Stimulated activated naive B cell treated with anti-CD40 and anti-IgM and Interleukin-4, amounts not matched to agents 10 μg/mL and 1 μg/mL and 100 μg/mL, for 72 hours (primary cell): ENCODE data around the gene POLR3G.
A peak's percentile ranks its signal among the peaks of the same experiment; 100 is the strongest.

Source experiments
- ATAC-seq, 2 donors: fragments of 150-1000 bp; cut with Tn5 transposase; replicated peaks; 2 replicates each; pipeline ENCODE4 v1.10.0; 2021; ENCODE audit warnings: moderate library complexity in 1 of 2
- DNase-seq: peaks from one replicate; pipeline ENCODE4 v3.0.0; 2021
- H3K27ac Mint-ChIP-seq: one replicate; pipeline ENCODE4 v1.8.0; 2022; ENCODE audit warnings: mild to moderate bottlenecking, mixed read lengths
- H3K27me3 Mint-ChIP-seq, 2 donors: one replicate each; pipeline ENCODE4 v1.8.0; 2022; ENCODE audit warnings: mixed read lengths in 2 of 2
- H3K36me3 Mint-ChIP-seq, 2 donors: one replicate each; pipeline ENCODE4 v1.8.0; 2022; ENCODE audit warnings: mixed read lengths in 2 of 2, mild to moderate bottlenecking in 1 of 2
- H3K4me1 Mint-ChIP-seq, 2 donors: one replicate each; pipeline ENCODE4 v1.8.0; 2022; ENCODE audit warnings: mixed read lengths in 2 of 2, mild to moderate bottlenecking in 1 of 2
- H3K4me3 Mint-ChIP-seq, 2 donors: one replicate each; pipeline ENCODE4 v1.8.0; 2022; ENCODE audit warnings: mild to moderate bottlenecking in 2 of 2, mixed read lengths in 2 of 2, moderate library complexity in 1 of 2
- H3K9me3 Mint-ChIP-seq, 2 donors: one replicate each; pipeline ENCODE4 v1.8.0; 2022; ENCODE audit warnings: mixed read lengths in 2 of 2, mild to moderate bottlenecking in 1 of 2

The POLR3G gene

GRCh38 chr5:90474235-90475107 is at the start of gene POLR3G, which contains the start of gene MBLAC2:
Gene POLR3G, plus strand, starts transcription at chr5:90474864. Its CDS starts 10,704 bp downstream, at chr5:90485568.
Gene MBLAC2, minus strand, starts transcription at chr5:90474771. Its CDS starts 479 bp downstream, at chr5:90474292.
- Mint-ChIP-seq H3K9me3 (no peaks in the 10 kb centered on the region), H3K27ac (peak within 1 kb of the TSS; percentile 93), H3K27me3 (no peaks in the 10 kb centered on the region), H3K4me3 (peak within 1 kb of the TSS; percentile 95 to 99), H3K4me1 (peaks cover 16 to 33% of the 10 kb centered on the region in 2 donors), H3K36me3 (peaks cover 8 to 25% of the 10 kb centered on the region in 2 donors)
- DNase-seq (peak; percentile 87), ATAC-seq (peak; percentile 88 to 90)

DNA sequence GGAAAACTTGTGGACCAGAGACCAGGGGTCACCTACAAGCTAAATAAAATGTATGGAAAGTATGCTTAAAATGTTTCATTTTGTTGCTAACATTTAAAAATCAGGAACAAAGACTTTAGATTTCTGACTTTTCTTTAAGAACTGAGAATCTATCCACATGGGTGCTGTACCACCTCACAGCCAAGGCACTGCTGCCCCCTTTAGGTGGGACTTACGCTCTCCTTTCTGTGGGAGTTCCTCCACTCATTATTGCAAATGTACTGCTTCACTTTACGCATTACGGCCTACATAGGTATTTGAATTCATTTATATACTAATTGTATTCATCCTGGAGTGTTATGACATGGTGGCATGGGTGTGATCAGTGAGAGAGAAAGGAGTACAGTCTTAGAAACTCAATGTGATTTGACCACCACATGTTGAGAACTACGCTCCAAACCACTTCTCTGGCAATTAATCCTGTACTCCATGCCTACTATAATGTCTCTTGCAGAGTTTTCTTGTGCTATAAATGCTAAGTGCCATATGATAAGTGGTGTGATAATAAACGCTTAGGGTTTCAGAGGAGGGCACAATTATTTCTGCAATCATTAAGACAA is 40.4 kb upstream of the POLR3G start:
- ATAC-seq: peak; percentile 70 to 80
- Mint-ChIP-seq H3K27me3 (peaks cover 0 to 6% of the 10 kb centered on the region in 2 donors), H3K36me3 (no peaks in the 10 kb centered on the region), H3K27ac (no peak overlapping the region), H3K4me3 (no peak overlapping the region), H3K9me3 (no peaks in the 10 kb centered on the region), H3K4me1 (no peaks in the 10 kb centered on the region)
- DNase-seq: peak; percentile 22

- no peak overlapping the region for H3K27ac Mint-ChIP-seq
- H3K27me3 Mint-ChIP-seq: no peaks in the 10 kb centered on the region
- DNase-seq (no peak), ATAC-seq (no peak)
- H3K9me3 Mint-ChIP-seq: no peaks in the 10 kb centered on the region
- H3K36me3 Mint-ChIP-seq: no peaks in the 10 kb centered on the region
- peaks cover 0 to 5% of the 10 kb centered on the region in 2 donors for H3K4me1 Mint-ChIP-seq
- H3K4me3 Mint-ChIP-seq: no peak overlapping the region
Observed at GRCh38 chr5:90437663-90438062, 37.0 kb upstream of the POLR3G start.

GRCh38 chr5:90438100-90438499 is 36.6 kb upstream of the POLR3G start:
- H3K27me3 Mint-ChIP-seq: no peaks in the 10 kb centered on the region
- no peaks in the 10 kb centered on the region for H3K36me3 Mint-ChIP-seq
- H3K27ac Mint-ChIP-seq: no peak overlapping the region
- H3K9me3 Mint-ChIP-seq: no peaks in the 10 kb centered on the region
- no peak for DNase-seq
- no peak for ATAC-seq
- no peak overlapping the region for H3K4me3 Mint-ChIP-seq
- H3K4me1 Mint-ChIP-seq: peaks cover 0 to 5% of the 10 kb centered on the region in 2 donors

DNA sequence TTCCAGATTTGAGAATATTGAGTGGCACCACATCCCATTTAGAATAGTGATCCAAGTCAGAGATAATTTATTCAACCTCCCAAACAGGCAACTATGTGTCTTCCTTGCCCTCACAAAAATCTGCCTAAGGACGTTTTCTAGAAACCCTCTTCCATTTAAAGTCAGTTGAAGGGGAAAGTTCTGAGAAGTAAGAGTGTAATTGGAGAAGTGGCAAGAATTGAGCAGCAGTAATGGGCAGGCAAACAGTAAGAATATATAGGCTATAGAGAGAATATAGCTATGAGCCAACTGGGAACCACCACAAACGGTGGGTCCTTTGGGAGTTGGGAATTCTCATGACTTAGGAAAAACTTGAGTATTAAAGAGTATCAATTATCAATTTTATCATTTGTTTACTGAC is 34.0 kb upstream of the POLR3G start:
- Mint-ChIP-seq H3K27me3 (no peaks in the 10 kb centered on the region), H3K36me3 (no peaks in the 10 kb centered on the region), H3K27ac (no peak overlapping the region), H3K4me3 (no peak overlapping the region), H3K4me1 (peaks cover 0 to 5% of the 10 kb centered on the region in 2 donors), H3K9me3 (no peaks in the 10 kb centered on the region)
- ATAC-seq (no peak), DNase-seq (no peak)

- no peaks in the 10 kb centered on the region for H3K4me1 Mint-ChIP-seq
- no peaks in the 10 kb centered on the region for H3K36me3 Mint-ChIP-seq
- no peak overlapping the region for H3K27ac Mint-ChIP-seq
- H3K27me3 Mint-ChIP-seq: no peaks in the 10 kb centered on the region
- no peaks in the 10 kb centered on the region for H3K9me3 Mint-ChIP-seq
- ATAC-seq (no peak), DNase-seq (no peak)
- H3K4me3 Mint-ChIP-seq: no peak overlapping the region
Observed at GRCh38 chr5:90446961-90447360, 27.7 kb upstream of the POLR3G start.

GRCh38 chr5:90461288-90461687 is 13.4 kb upstream of the POLR3G start:
- H3K27me3 Mint-ChIP-seq: no peaks in the 10 kb centered on the region
- H3K4me1 Mint-ChIP-seq: peaks cover 0 to 5% of the 10 kb centered on the region in 2 donors
- H3K9me3 Mint-ChIP-seq: no peaks in the 10 kb centered on the region
- ATAC-seq (no peak), DNase-seq (no peak)
- no peak overlapping the region for H3K4me3 Mint-ChIP-seq
- H3K27ac Mint-ChIP-seq: no peak overlapping the region
- peaks cover 9 to 12% of the 10 kb centered on the region in 2 donors for H3K36me3 Mint-ChIP-seq

GRCh38 chr5:90472783-90473395 is 1.8 kb upstream of the POLR3G start:
- DNase-seq: no peak
- Mint-ChIP-seq H3K36me3 (peaks cover 23 to 41% of the 10 kb centered on the region in 2 donors), H3K9me3 (peaks cover 4 to 9% of the 10 kb centered on the region in 2 donors), H3K4me3 (peak overlapping the region; percentile 95 to 99), H3K4me1 (peaks cover 16 to 33% of the 10 kb centered on the region in 2 donors), H3K27me3 (no peaks in the 10 kb centered on the region), H3K27ac (peak overlapping the region; percentile 93)
- ATAC-seq: no peak

DNA sequence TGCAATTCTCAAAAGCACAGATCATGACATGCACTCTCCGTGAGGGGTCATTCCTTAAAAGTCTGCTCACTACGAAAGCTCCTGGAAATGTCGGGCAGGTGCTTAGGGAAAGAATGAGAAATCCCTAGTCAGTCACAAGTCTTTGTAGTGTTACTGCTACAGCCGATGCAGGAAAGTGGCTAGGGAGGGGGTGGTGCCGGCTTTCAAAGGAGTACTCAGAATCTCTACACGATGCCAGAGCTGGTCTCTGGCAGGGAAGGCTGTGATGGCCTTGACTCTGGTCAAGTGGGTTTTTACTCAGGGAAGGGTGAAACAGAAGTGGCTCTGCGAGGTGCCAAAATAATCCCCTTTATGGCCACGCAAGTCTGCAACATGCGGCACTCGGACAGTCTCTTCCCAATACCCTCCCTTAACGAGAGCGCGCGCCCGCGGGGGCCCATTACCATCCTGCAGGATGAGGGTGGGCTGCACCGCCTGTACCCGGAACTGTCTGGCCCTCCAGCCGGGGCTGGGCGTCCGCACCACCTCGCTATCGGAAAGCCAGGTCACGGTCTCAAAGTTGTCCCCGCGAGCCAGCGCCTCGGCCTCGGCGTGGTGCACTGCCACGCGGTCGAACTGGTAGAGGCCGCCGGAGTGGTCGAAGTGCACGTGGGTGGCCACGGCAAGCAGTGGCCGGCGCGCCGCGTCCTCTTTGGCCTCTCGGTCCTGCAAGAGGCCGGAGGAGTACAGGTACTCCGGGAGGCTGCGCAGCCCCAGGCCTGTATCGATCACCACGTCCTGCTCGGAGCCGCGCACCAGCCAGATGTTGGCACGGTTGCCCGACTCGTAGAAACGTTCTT is 1.0 kb upstream of the POLR3G start:
- Mint-ChIP-seq H3K36me3 (peaks cover 15 to 34% of the 10 kb centered on the region in 2 donors), H3K27me3 (no peaks in the 10 kb centered on the region), H3K27ac (peak overlapping the region; percentile 93), H3K9me3 (peaks cover 2 to 4% of the 10 kb centered on the region in 2 donors), H3K4me1 (peaks cover 16 to 33% of the 10 kb centered on the region in 2 donors), H3K4me3 (peak overlapping the region; percentile 95 to 99)
- DNase-seq (peak; percentile 5), ATAC-seq (peak; percentile 10 to 12)

DNA sequence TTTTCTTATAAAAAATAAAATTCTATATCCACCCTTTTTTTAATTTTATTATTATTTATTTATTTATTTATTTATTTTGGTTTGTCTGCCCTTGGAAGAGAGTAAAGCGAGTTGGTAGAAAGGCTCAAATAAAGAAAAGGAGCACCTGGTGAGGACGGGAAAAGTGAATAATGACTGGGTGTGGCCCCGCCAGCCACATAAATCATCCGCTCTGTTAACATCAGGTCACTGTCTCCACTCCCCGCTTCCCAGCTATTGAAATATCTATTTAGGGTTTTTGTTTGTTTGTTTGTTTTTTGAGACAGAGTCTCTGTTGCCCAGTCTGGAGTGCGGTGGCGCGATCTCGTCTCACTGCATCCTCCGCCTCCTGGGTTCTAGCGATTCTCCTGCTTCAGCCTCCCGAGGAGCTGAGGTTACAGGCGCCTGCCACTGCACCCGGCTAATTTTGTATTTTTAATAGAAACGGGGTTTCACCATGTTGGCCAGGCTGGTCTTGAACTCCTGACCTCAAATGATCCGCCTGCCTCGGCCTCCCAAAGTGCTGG is 844 bp downstream of the POLR3G start:
- Mint-ChIP-seq H3K9me3 (no peaks in the 10 kb centered on the region), H3K4me1 (peaks cover 15 to 33% of the 10 kb centered on the region in 2 donors), H3K27ac (no peak overlapping the region), H3K27me3 (no peaks in the 10 kb centered on the region), H3K36me3 (peaks cover 6 to 24% of the 10 kb centered on the region in 2 donors), H3K4me3 (peak overlapping the region; percentile 62 to 99)
- ATAC-seq: no peak
- no peak for DNase-seq

- Mint-ChIP-seq H3K27ac (no peak overlapping the region), H3K4me3 (no peak overlapping the region), H3K9me3 (no peaks in the 10 kb centered on the region), H3K4me1 (peaks cover 11 to 26% of the 10 kb centered on the region in 2 donors), H3K27me3 (no peaks in the 10 kb centered on the region), H3K36me3 (peaks cover 0 to 17% of the 10 kb centered on the region in 2 donors)
- ATAC-seq: no peak
- no peak for DNase-seq
Observed at GRCh38 chr5:90476391-90476790, 1.7 kb downstream of the POLR3G start.

GRCh38 chr5:90477073-90477472 is 2.4 kb downstream of the POLR3G start:
- peaks cover 11 to 26% of the 10 kb centered on the region in 2 donors for H3K4me1 Mint-ChIP-seq
- H3K9me3 Mint-ChIP-seq: no peaks in the 10 kb centered on the region
- peaks cover 0 to 17% of the 10 kb centered on the region in 2 donors for H3K36me3 Mint-ChIP-seq
- H3K4me3 Mint-ChIP-seq: no peak overlapping the region
- DNase-seq (no peak), ATAC-seq (no peak)
- no peaks in the 10 kb centered on the region for H3K27me3 Mint-ChIP-seq
- H3K27ac Mint-ChIP-seq: no peak overlapping the region

DNA sequence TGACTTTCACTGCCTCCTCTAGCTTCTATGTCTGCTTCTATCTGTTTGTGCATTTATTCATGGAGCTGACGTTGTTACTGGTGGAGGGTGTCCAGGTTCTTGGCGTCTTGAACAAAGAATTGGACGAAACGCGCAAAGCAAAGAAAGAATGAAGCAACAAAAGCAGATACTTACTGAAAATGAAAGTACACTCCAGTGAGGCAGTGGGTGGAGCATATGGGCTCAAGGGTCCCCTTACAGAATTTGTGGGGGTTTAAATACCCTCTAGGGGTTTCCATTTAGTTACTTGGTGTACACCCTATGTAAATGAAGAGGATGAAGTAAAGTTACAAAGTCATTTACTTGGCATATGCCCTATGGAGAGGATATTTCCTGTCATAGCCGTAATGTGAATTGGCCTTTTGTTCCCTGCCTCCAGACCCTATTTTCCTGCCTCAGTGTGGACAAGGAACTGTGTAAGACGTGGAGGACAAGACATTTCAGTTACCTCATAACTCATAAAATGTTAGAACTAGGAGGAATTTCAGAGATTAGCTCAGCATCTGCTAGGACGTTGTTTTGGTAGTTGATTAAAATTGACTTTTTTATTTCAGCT is 3.1 kb downstream of the POLR3G start:
- Mint-ChIP-seq H3K27ac (no peak overlapping the region), H3K27me3 (no peaks in the 10 kb centered on the region), H3K4me3 (no peak overlapping the region), H3K4me1 (peaks cover 11 to 26% of the 10 kb centered on the region in 2 donors), H3K36me3 (peaks cover 2 to 22% of the 10 kb centered on the region in 2 donors), H3K9me3 (no peaks in the 10 kb centered on the region)
- ATAC-seq: no peak
- DNase-seq: no peak
